MM.1S (cell line): ENCODE measurements around the gene KDM7A.

ENCODE experiments used
- CTCF ChIP-seq: fragments of 300-600 bp; sonication (generic); IDR thresholded peaks from 2 replicates; pipeline ENCODE4 v1.5.1; 2016; ENCODE audit warnings: antibody characterized with exemption, low read length, mixed read lengths
- EZH2 ChIP-seq: fragments of 300-600 bp; sonication (generic); optimal IDR thresholded peaks from 2 replicates; pipeline ENCODE3; 2017; ENCODE audit warnings: low read depth, mild to moderate bottlenecking, antibody characterized with exemption, low read length, mixed read lengths
- EZH2phosphoT487 ChIP-seq: fragments of 300-600 bp; sonication (generic); IDR thresholded peaks from 2 replicates; pipeline ENCODE4 v1.6.1; 2018; ENCODE audit warnings: antibody characterized with exemption, low read length

GRCh38 chr7:140039896-140040295 lies 136.9 kb downstream of the KDM7A start:
- no peak for TF ChIP-seq CTCF
- no peak for TF ChIP-seq EZH2
- no peak for TF ChIP-seq EZH2phosphoT487
